Neutrophil (primary cell): ENCODE data around the gene CKM.

Source experiments
- H3K27ac ChIP-seq: fragments of 200-600 bp; sonication (generic); 2 replicates; pipeline ENCODE4 v1.5.1; 2016; ENCODE audit warnings: mild to moderate bottlenecking, moderate library complexity
- H3K27me3 ChIP-seq: fragments of 200-600 bp; sonication (generic); 2 replicates; pipeline ENCODE4 v1.6.0; 2016; ENCODE audit warnings: mild to moderate bottlenecking
- H3K36me3 ChIP-seq: fragments of 200-600 bp; sonication (generic); 2 replicates; pipeline ENCODE4 v1.5.1; 2017
- H3K4me1 ChIP-seq, 2 experiments: fragments of 200-600 bp in 1 of 2; sonication (generic) in 1 of 2; 1 replicate in 1 of 2; 2 replicates in 1 of 2; pipeline versions ENCODE4 v1.5.1 to v1.6.1; 2013 to 2016; ENCODE audit warnings: low read depth in 1 of 2, low read length in 1 of 2, mild to moderate bottlenecking in 1 of 2, moderate library complexity in 1 of 2; ENCODE audit not compliant: control insufficient read depth in 1 of 2, insufficient read depth in 1 of 2
- H3K4me3 ChIP-seq, 2 experiments: fragments of 200-600 bp in 1 of 2; sonication (generic) in 1 of 2; 1 replicate in 1 of 2; 2 replicates in 1 of 2; pipeline ENCODE4 v1.5.1; 2013 to 2016; ENCODE audit warnings: low read depth in 1 of 2, low read length in 1 of 2, mild to moderate bottlenecking in 1 of 2, moderate library complexity in 1 of 2
- H3K9me3 ChIP-seq: fragments of 200-600 bp; sonication (generic); 2 replicates; pipeline ENCODE4 v1.5.1; 2016
- TF ChIP-seq, protein P1 (sequence below): fragments of 200-600 bp; sonication (generic); IDR thresholded peaks from 2 replicates; pipeline ENCODE4 v1.5.1; 2016; ENCODE audit warnings: antibody characterized with exemption

CKM gene

GRCh38 chr19:45323671-45324081 is 1.0 kb upstream of the CKM start:
- Histone ChIP-seq H3K4me3 (no peak overlapping the region), H3K9me3 (no peaks in the 10 kb centered on the region), H3K36me3 (no peaks in the 10 kb centered on the region), H3K27ac (no peak overlapping the region), H3K4me1 (no peaks in the 10 kb centered on the region), H3K27me3 (peaks cover 47% of the 10 kb centered on the region)
- TF ChIP-seq, protein P1, sequence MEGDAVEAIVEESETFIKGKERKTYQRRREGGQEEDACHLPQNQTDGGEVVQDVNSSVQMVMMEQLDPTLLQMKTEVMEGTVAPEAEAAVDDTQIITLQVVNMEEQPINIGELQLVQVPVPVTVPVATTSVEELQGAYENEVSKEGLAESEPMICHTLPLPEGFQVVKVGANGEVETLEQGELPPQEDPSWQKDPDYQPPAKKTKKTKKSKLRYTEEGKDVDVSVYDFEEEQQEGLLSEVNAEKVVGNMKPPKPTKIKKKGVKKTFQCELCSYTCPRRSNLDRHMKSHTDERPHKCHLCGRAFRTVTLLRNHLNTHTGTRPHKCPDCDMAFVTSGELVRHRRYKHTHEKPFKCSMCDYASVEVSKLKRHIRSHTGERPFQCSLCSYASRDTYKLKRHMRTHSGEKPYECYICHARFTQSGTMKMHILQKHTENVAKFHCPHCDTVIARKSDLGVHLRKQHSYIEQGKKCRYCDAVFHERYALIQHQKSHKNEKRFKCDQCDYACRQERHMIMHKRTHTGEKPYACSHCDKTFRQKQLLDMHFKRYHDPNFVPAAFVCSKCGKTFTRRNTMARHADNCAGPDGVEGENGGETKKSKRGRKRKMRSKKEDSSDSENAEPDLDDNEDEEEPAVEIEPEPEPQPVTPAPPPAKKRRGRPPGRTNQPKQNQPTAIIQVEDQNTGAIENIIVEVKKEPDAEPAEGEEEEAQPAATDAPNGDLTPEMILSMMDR, result no peak

- Histone ChIP-seq H3K27ac (no peak overlapping the region), H3K36me3 (no peaks in the 10 kb centered on the region)
Observed at GRCh38 chr19:45322311-45322710, 364 bp downstream of the CKM start.

DNA sequence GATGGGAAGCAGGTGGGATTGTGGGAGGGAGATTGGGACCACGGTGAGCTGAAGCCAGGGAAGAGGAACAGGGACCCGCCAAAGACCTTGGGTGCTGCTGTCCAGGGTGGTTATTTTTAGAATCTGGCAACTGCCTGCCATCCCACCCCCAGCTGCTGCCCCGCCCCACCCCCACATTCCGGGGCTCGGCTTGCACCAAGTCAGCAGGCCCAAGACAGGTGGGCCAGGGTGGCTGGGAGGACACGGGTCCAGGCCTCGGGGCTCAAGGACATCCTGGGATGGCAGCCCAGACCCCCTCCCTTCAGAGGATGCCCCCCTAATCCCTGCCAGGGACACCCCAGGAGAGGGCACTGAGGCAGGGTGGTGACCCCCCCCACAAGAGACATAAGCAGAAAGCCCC is 827 bp downstream of the CKM start:
- Histone ChIP-seq H3K9me3 (no peaks in the 10 kb centered on the region), H3K4me3 (no peak overlapping the region), H3K36me3 (no peaks in the 10 kb centered on the region), H3K4me1 (no peaks in the 10 kb centered on the region), H3K27ac (no peak overlapping the region), H3K27me3 (peaks cover 60% of the 10 kb centered on the region)
- TF ChIP-seq, protein P1, result no peak

More at GRCh38 chr19:45322311-45322710, 364 bp downstream of the CKM start:
- Histone ChIP-seq H3K9me3 (no peaks in the 10 kb centered on the region), H3K27me3 (peaks cover 56% of the 10 kb centered on the region), H3K4me3 (no peak overlapping the region), H3K4me1 (no peaks in the 10 kb centered on the region)
- TF ChIP-seq, protein P1, result no peak

DNA sequence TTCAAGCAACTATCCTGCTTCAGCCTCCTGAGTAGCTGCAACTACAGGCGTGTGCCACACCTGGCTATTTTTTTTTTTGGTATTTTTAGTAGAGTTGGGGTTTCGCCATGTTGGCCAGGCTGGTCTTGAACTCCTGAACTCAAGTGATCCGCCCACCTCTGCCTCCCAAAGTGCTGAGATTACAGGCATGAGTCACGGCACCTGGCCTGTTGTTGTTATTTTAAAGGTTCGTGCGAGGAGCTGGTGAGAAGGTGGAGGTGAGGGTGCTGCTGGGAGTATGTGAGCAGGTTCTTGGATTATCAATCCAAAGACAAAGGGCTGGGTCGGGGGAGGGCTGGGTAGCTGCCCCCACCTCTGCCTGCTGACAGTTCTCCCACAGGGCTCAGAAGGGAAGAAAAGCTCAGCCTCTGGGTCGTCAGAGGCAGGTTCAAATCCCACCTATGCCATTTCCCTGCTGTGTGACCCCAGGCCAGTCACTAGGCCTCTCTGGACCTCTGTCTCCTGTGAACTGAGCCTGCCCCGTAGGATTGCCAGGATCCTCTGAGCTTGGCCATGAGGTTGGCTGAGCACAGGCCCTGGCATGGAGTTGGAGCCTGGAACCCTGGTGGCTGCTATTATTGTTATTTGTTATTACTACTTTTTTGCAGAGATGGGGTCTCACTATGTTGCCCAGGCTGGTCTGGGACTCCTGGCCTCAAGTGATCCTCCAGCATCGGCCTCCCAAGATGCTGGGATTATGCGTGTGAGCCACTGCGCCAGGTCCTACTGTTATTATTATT is 1.5 kb downstream of the CKM start:
- H3K9me3 ChIP-seq, result no peaks in the 10 kb centered on the region
- H3K27me3 ChIP-seq, result peaks cover 67% of the 10 kb centered on the region
- TF ChIP-seq, protein P1, result no peak
- H3K27ac ChIP-seq, result no peak overlapping the region
- no peak overlapping the region for H3K4me3 ChIP-seq
- H3K4me1 ChIP-seq, result no peaks in the 10 kb centered on the region
- no peaks in the 10 kb centered on the region for H3K36me3 ChIP-seq

DNA sequence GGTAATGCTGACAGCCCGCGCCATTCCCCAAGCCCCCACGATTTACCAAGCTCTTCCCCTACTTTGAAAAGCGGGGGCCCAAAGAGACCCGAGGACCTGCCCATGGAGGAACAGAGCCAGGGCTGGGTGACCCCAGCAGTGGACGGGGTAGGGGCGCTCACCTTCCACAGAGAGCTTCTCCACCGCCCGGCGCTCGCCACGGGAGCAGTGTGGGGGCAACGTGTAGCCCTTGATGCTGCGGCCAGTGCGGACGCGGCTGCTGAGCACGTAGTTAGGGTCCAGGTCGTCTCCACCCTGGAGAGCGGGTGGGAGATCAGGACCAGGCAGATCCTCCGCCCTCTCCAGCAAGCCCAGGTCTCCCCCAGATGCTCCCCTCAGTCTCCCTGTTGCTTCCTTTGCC is 7.4 kb downstream of the CKM start:
- TF ChIP-seq, protein P1, result no peak
- Histone ChIP-seq H3K36me3 (no peaks in the 10 kb centered on the region), H3K27ac (no peak overlapping the region), H3K9me3 (no peaks in the 10 kb centered on the region), H3K27me3 (peaks cover 48% of the 10 kb centered on the region), H3K4me1 (no peaks in the 10 kb centered on the region), H3K4me3 (no peak overlapping the region)
